Muscle of leg (tissue), 11 donors: Measurements from ENCODE around the gene RICTOR. TPM values are rescaled to one million over a fixed set of nuclear protein-coding genes. Genes with fewer than 3 reads are reported as not detected.

Source experiments
- DNase-seq: peaks from one replicate; pipeline ENCODE4 v3.0.0; 2013
- H3K27ac ChIP-seq: one replicate; pipeline ENCODE4 v1.5.1; 2013; ENCODE audit warnings: mild to moderate bottlenecking, low read length, control low read depth
- H3K27me3 ChIP-seq: one replicate; pipeline ENCODE4 v1.6.1; 2013; ENCODE audit warnings: low read length; ENCODE audit not compliant: control insufficient read depth, insufficient read depth
- H3K36me3 ChIP-seq: one replicate; pipeline ENCODE4 v1.6.1; 2013; ENCODE audit warnings: low read length; ENCODE audit not compliant: control insufficient read depth, insufficient read depth
- H3K4me1 ChIP-seq: one replicate; pipeline ENCODE4 v1.6.1; 2013; ENCODE audit warnings: low read length; ENCODE audit not compliant: control insufficient read depth, insufficient read depth
- H3K4me3 ChIP-seq: one replicate; pipeline ENCODE4 v1.5.1; 2013; ENCODE audit warnings: low read length, control low read depth
- H3K9me3 ChIP-seq: replicated peaks from 2 replicates; pipeline ENCODE4 v1.6.1; 2013; ENCODE audit warnings: low read depth, low read length; ENCODE audit not compliant: control insufficient read depth
- whole genome bisulfite sequencing: methylation state at CpG from one replicate; pipeline ENCODE4 v1.1.5; 2013; ENCODE audit warnings: missing lambda C conversion rate; ENCODE audit not compliant: insufficient coverage; 5-methylcytosine and 5-hydroxymethylcytosine counted together
- polyA plus RNA-seq, 8 donors: library from polyadenylated mRNA; unstranded; fragments of 120-200 nt; gene quantifications; one replicate each; pipeline versions ENCODE4 v1.2.1 to v1.2.3, GENCODE V29; 2013; ENCODE audit warnings: inconsistent platforms in 1 of 8, low replicate concordance in 1 of 8; ENCODE audit not compliant: insufficient read length in 8 of 8, insufficient read depth in 1 of 8
- total RNA-seq: library from RNA; stranded (reverse); fragments of 120-200 nt; gene quantifications from one replicate; pipeline ENCODE4 v1.2.4, GENCODE V29; 2013

RICTOR gene
- total and polyA plus RNA-seq, 9 donors = 9.0 to 22.6 (median 12.3) TPM

DNA sequence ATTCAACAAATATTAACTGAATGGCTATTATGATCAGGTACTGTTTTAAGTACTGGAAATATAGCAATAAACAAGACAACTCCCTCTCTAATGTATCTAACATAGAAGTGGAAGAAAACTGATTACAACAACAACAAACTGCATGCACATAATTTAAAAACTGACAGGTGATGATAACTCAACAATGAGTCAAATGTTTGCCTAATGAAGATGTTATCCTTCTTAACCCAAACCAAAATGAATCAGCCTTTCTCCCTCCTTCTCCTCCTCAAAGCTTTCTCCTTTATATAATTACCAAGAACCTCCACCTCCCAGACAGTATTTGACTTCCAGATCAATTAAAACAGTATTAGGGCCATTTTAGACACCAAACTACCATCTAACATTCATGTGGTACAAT lies 49.3 kb downstream of the RICTOR start:
- no peak for DNase-seq
- H3K4me1 ChIP-seq = no peaks in the 10 kb centered on the region
- peaks cover 2% of the 10 kb centered on the region for H3K9me3 ChIP-seq
- H3K36me3 ChIP-seq = no peaks in the 10 kb centered on the region
- H3K4me3 ChIP-seq = no peak overlapping the region
- H3K27ac ChIP-seq = no peak overlapping the region
- H3K27me3 ChIP-seq = no peaks in the 10 kb centered on the region

DNA sequence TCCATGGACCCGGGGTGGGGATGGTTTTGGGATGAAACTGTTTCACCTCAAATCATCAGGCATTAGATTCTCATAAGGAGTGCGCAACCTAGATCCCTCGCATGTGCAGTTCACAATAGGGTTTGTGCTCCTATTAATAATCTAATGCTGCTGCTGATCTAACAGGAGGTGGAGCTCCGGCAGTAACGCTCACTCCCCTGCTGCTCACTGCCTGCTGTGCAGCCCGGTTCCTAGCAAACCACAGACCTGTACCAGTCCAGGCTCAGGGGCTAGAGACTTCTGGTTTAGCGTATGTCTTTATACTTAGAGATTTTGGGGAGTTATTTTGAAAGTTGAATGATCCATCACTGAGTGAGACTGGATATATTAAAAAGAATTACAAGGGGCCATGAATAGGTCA lies 50.2 kb downstream of the RICTOR start:
- Histone ChIP-seq H3K9me3 (peaks cover 2% of the 10 kb centered on the region), H3K4me3 (no peak overlapping the region), H3K27ac (no peak overlapping the region), H3K4me1 (no peaks in the 10 kb centered on the region), H3K36me3 (no peaks in the 10 kb centered on the region), H3K27me3 (no peaks in the 10 kb centered on the region)
- 48% methylated on average over 2 of the region's 7 CpGs for WGBS
- DNase-seq = no peak

GRCh38 chr5:39023121-39023520 lies 51.1 kb downstream of the RICTOR start:
- no CpG with 5 or more reads among the region's 4 CpGs for WGBS
- H3K9me3 ChIP-seq = peaks cover 2% of the 10 kb centered on the region
- H3K4me3 ChIP-seq = no peak overlapping the region
- H3K27ac ChIP-seq = no peak overlapping the region
- no peak for DNase-seq
- no peaks in the 10 kb centered on the region for H3K4me1 ChIP-seq
- no peaks in the 10 kb centered on the region for H3K36me3 ChIP-seq
- no peaks in the 10 kb centered on the region for H3K27me3 ChIP-seq

GRCh38 chr5:39022151-39022550 lies 52.0 kb downstream of the RICTOR start:
- peaks cover 2% of the 10 kb centered on the region for H3K36me3 ChIP-seq
- H3K27me3 ChIP-seq = no peaks in the 10 kb centered on the region
- WGBS = no CpG with 5 or more reads among the region's 4 CpGs
- DNase-seq = peak; percentile 28
- peaks cover 2% of the 10 kb centered on the region for H3K9me3 ChIP-seq
- no peak overlapping the region for H3K27ac ChIP-seq
- no peak overlapping the region for H3K4me3 ChIP-seq
- H3K4me1 ChIP-seq = no peaks in the 10 kb centered on the region

- Histone ChIP-seq H3K4me1 (no peaks in the 10 kb centered on the region), H3K27ac (no peak overlapping the region), H3K9me3 (peaks cover 2% of the 10 kb centered on the region), H3K27me3 (no peaks in the 10 kb centered on the region), H3K36me3 (peaks cover 2% of the 10 kb centered on the region), H3K4me3 (no peak overlapping the region)
- DNase-seq = no peak
- WGBS = no CpG with 5 or more reads among the region's 1 CpG
Measured at GRCh38 chr5:39021413-39021812, 52.8 kb downstream of the RICTOR start.

- no peaks in the 10 kb centered on the region for H3K27me3 ChIP-seq
- no CpG with 5 or more reads among the region's 3 CpGs for WGBS
- H3K27ac ChIP-seq = no peak overlapping the region
- H3K36me3 ChIP-seq = peaks cover 2% of the 10 kb centered on the region
- H3K9me3 ChIP-seq = peaks cover under 1% of the 10 kb centered on the region
- no peak overlapping the region for H3K4me3 ChIP-seq
- H3K4me1 ChIP-seq = no peaks in the 10 kb centered on the region
- no peak for DNase-seq
Measured at GRCh38 chr5:39020458-39020857, 53.7 kb downstream of the RICTOR start.

- 90% methylated on average over 2 of the region's 4 CpGs for WGBS
- Histone ChIP-seq H3K9me3 (no peaks in the 10 kb centered on the region), H3K27me3 (no peaks in the 10 kb centered on the region), H3K4me3 (no peak overlapping the region), H3K4me1 (peaks cover 2% of the 10 kb centered on the region), H3K36me3 (peaks cover 2% of the 10 kb centered on the region), H3K27ac (no peak overlapping the region)
- no peak for DNase-seq
Measured at GRCh38 chr5:39019254-39019653, 54.9 kb downstream of the RICTOR start.

DNA sequence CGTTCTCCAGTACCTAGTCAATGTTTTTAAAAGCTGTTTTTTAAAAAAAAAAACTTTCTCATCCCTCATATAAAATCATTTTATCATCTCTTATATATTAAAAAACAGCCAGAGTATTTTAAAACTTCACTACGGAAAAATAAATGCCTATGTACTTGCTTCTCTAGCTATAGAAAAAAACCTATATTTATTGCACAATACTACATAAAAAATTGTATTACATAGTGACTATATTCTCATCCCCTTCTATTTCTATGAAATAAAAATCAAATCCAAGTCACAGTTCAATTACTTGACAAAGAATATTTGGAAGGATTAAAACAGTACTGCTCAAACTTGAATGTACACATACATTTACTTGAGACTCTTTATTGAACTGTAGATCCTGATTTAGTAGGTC lies 56.7 kb downstream of the RICTOR start:
- WGBS = no CpG with 5 or more reads among the region's 2 CpGs

GRCh38 chr5:39016587-39017275 lies 57.5 kb downstream of the RICTOR start:
- WGBS = no CpG with 5 or more reads among the region's 1 CpG
- H3K27ac ChIP-seq = peak overlapping the region; percentile 57

More for the DNA sequence above, 56.7 kb downstream of the RICTOR start:
- no peak overlapping the region for H3K4me3 ChIP-seq
- H3K4me1 ChIP-seq = peaks cover 2% of the 10 kb centered on the region
- H3K36me3 ChIP-seq = peaks cover 2% of the 10 kb centered on the region
- H3K27ac ChIP-seq = no peak overlapping the region
- DNase-seq = no peak
- no peaks in the 10 kb centered on the region for H3K9me3 ChIP-seq
- no peaks in the 10 kb centered on the region for H3K27me3 ChIP-seq

GRCh38 chr5:39015743-39016586 lies 58.2 kb downstream of the RICTOR start:
- Histone ChIP-seq H3K4me1 (peaks cover 2% of the 10 kb centered on the region), H3K27me3 (no peaks in the 10 kb centered on the region), H3K9me3 (peaks cover 10% of the 10 kb centered on the region), H3K27ac (peak overlapping the region; percentile 57), H3K4me3 (no peak overlapping the region), H3K36me3 (peaks cover 12% of the 10 kb centered on the region)
- peak; percentile 79 for DNase-seq
- 83% methylated on average over 2 of the region's 4 CpGs for WGBS

More at GRCh38 chr5:39016587-39017275, 57.5 kb downstream of the RICTOR start:
- Histone ChIP-seq H3K9me3 (peaks cover 5% of the 10 kb centered on the region), H3K36me3 (peaks cover 7% of the 10 kb centered on the region), H3K4me1 (peaks cover 2% of the 10 kb centered on the region), H3K27me3 (no peaks in the 10 kb centered on the region), H3K4me3 (no peak overlapping the region)
- DNase-seq = no peak
